IMR-90 (cell line): ENCODE results near the gene TPT1. TPM values are rescaled to one million over a fixed set of nuclear protein-coding genes. Genes with fewer than 3 reads are reported as not detected.
A peak's percentile ranks its signal among the peaks of the same experiment; 100 is the strongest.

Experiments used
- ATAC-seq: fragments of 200-7000 bp; cut with Tn5 transposase; 2 replicates; pipeline ENCODE4 v1.9.1; 2020; ENCODE audit warnings: low read depth, mild to moderate bottlenecking, moderate library complexity
- BruUV-seq: library from RNA; stranded (reverse); fragments of 400-500 nt; replicated peaks from 2 replicates; lab custom pipeline; 2021; lab: Mats Ljungman, UMichigan
- CTCF ChIA-PET: fragments of 300-600 bp; formaldehyde crosslinking; extraction: SDS; loops from one replicate; lab custom pipeline; 2021; ENCODE audit warnings: antibody characterized with exemption; lab: Yijun Ruan, JAX
- POLR2A ChIA-PET: fragments of 300-600 bp; sonication (Branson Sonifier 250); formaldehyde crosslinking; loops from one replicate; lab custom pipeline; 2022; ENCODE audit warnings: antibody characterized with exemption; ENCODE audit not compliant: unreplicated experiment; lab: Charles Lee
- DNase-seq: peaks from one replicate; pipeline ENCODE4 v3.0.0; 2013
- H2AFZ ChIP-seq: replicated peaks from 2 replicates; pipeline ENCODE3; 2013; ENCODE audit warnings: low read length, mild to moderate bottlenecking; ENCODE audit not compliant: poor library complexity
- H2AK5ac ChIP-seq: 2 replicates; pipeline ENCODE4 v1.6.1; 2013; ENCODE audit warnings: low read depth, low read length, inconsistent platforms
- H2AK9ac ChIP-seq: replicated peaks from 2 replicates; pipeline ENCODE3; 2013; ENCODE audit warnings: mild to moderate bottlenecking, low read depth, low read length, moderate library complexity; ENCODE audit not compliant: poor library complexity
- H2BK120ac ChIP-seq: 2 replicates; pipeline ENCODE4 v1.6.1; 2013; ENCODE audit warnings: low read depth, low read length, inconsistent platforms
- H2BK15ac ChIP-seq: 3 replicates; pipeline ENCODE4 v1.6.1; 2013; ENCODE audit warnings: low read depth, low read length, inconsistent platforms
- H2BK20ac ChIP-seq: 2 replicates; pipeline ENCODE4 v1.6.1; 2013; ENCODE audit warnings: low read depth, mild to moderate bottlenecking, inconsistent platforms, low read length, moderate library complexity
- H2BK5ac ChIP-seq: 2 replicates; pipeline ENCODE4 v1.6.1; 2013; ENCODE audit warnings: mild to moderate bottlenecking, low read depth, low read length, inconsistent platforms; ENCODE audit not compliant: poor library complexity, severe bottlenecking
- H3K14ac ChIP-seq: replicated peaks from 2 replicates; pipeline ENCODE4 v1.6.1; 2013; ENCODE audit warnings: low read depth, low read length, inconsistent platforms
- H3K18ac ChIP-seq: 2 replicates; pipeline ENCODE4 v1.6.1; 2013; ENCODE audit warnings: low read depth, low read length, control low read depth
- H3K23ac ChIP-seq: 2 replicates; pipeline ENCODE4 v1.6.1; 2013; ENCODE audit warnings: low read depth, low read length, inconsistent platforms
- H3K27ac ChIP-seq: 2 replicates; pipeline ENCODE4 v1.5.1; 2013; ENCODE audit warnings: mild to moderate bottlenecking, control low read depth, low read length; ENCODE audit not compliant: insufficient read depth
- H3K27me3 ChIP-seq: 2 replicates; pipeline ENCODE4 v1.6.1; 2013; ENCODE audit warnings: low read length; ENCODE audit not compliant: control insufficient read depth, insufficient read depth
- H3K36me3 ChIP-seq: 2 replicates; pipeline ENCODE4 v1.6.1; 2013; ENCODE audit warnings: low read length, mixed read lengths; ENCODE audit not compliant: control insufficient read depth, insufficient read depth
- H3K4ac ChIP-seq: 2 replicates; pipeline ENCODE4 v1.6.1; 2013; ENCODE audit warnings: low read depth, low read length, inconsistent platforms
- H3K4me1 ChIP-seq: 2 replicates; pipeline ENCODE4 v1.6.1; 2013; ENCODE audit warnings: low read length, mixed read lengths; ENCODE audit not compliant: control insufficient read depth, insufficient read depth
- H3K4me2 ChIP-seq: 2 replicates; pipeline ENCODE4 v1.6.1; 2013; ENCODE audit warnings: low read depth, mild to moderate bottlenecking, control low read depth, low read length, moderate library complexity
- H3K4me3 ChIP-seq: 2 replicates; pipeline ENCODE4 v1.5.1; 2013; ENCODE audit warnings: low read depth, mild to moderate bottlenecking, control low read depth, low read length, moderate library complexity; ENCODE audit not compliant: insufficient read depth
- H3K56ac ChIP-seq: 2 replicates; pipeline ENCODE4 v1.6.1; 2013; ENCODE audit warnings: low read length, inconsistent platforms; ENCODE audit not compliant: insufficient read depth; ENCODE audit errors: extremely low read depth
- H3K79me1 ChIP-seq, 2 experiments: 2 replicates each; pipeline ENCODE4 v1.6.1; 2013; ENCODE audit warnings: low read length in 2 of 2, inconsistent platforms in 1 of 2, low read depth in 1 of 2
- H3K9ac ChIP-seq: 2 replicates; pipeline ENCODE4 v1.6.1; 2013; ENCODE audit warnings: low read depth, low read length, control low read depth
- H3K9me1 ChIP-seq: 2 replicates; pipeline ENCODE4 v1.6.1; 2013; ENCODE audit warnings: low read length, inconsistent platforms; ENCODE audit not compliant: insufficient read depth
- H3K9me3 ChIP-seq: 2 replicates; pipeline ENCODE4 v1.6.1; 2013; ENCODE audit warnings: low read length; ENCODE audit not compliant: control insufficient read depth, insufficient read depth
- H4K20me1 ChIP-seq: 2 replicates; pipeline ENCODE4 v1.6.1; 2013; ENCODE audit warnings: low read length, inconsistent platforms; ENCODE audit not compliant: insufficient read depth
- H4K5ac ChIP-seq: 2 replicates; pipeline ENCODE4 v1.6.1; 2013; ENCODE audit warnings: mild to moderate bottlenecking, low read depth, low read length, control low read depth
- H4K8ac ChIP-seq, 2 experiments: 2 replicates each; pipeline ENCODE4 v1.6.1; 2013; ENCODE audit warnings: low read depth in 2 of 2, low read length in 2 of 2, control low read depth in 1 of 2, inconsistent platforms in 1 of 2
- H4K91ac ChIP-seq: 2 replicates; pipeline ENCODE4 v1.6.1; 2013; ENCODE audit warnings: low read depth, low read length, inconsistent platforms; ENCODE audit not compliant: insufficient read depth
- BHLHE40 ChIP-seq: fragments of 150-350 bp; IDR thresholded peaks from 2 replicates; pipeline ENCODE4 v1.6.1; 2016; ENCODE audit warnings: mild to moderate bottlenecking, low read depth, low read length
- MAFK ChIP-seq: IDR thresholded peaks from 2 replicates; pipeline ENCODE4 v1.6.1; 2012; ENCODE audit warnings: low read depth, low read length, improper control_type of control experiment
- MAZ ChIP-seq: IDR thresholded peaks from 2 replicates; pipeline ENCODE4 v1.6.1; 2012; ENCODE audit warnings: low read depth, mild to moderate bottlenecking, low read length, improper control_type of control experiment, moderate library complexity, borderline replicate concordance
- MXI1 ChIP-seq: IDR thresholded peaks from 2 replicates; pipeline ENCODE4 v1.6.1; 2012; ENCODE audit warnings: low read depth, mild to moderate bottlenecking, low read length, moderate library complexity, borderline replicate concordance
- NFE2L2 ChIP-seq: fragments of 150-350 bp; IDR thresholded peaks from 2 replicates; pipeline ENCODE4 v1.6.1; 2016; ENCODE audit warnings: low read depth, mild to moderate bottlenecking, low read length
- POLR2A ChIP-seq: IDR thresholded peaks from 2 replicates; pipeline ENCODE4 v1.6.1; 2012; ENCODE audit warnings: mild to moderate bottlenecking, low read depth, low read length
- RAD21 ChIP-seq: IDR thresholded peaks from 2 replicates; pipeline ENCODE4 v1.6.1; 2012; ENCODE audit warnings: low read length, improper control_type of control experiment
- RFX5 ChIP-seq: IDR thresholded peaks from 2 replicates; pipeline ENCODE4 v1.8.0; 2012; ENCODE audit warnings: low read depth, mild to moderate bottlenecking, low read length, moderate library complexity
- SMC3 ChIP-seq: fragments of 150-350 bp; IDR thresholded peaks from 2 replicates; pipeline ENCODE4 v1.6.1; 2016; ENCODE audit warnings: low read depth, mild to moderate bottlenecking, antibody characterized with exemption, low read length, moderate library complexity
- WGBS, 2 experiments: methylation state at CpG; one replicate each; pipeline versions ENCODE4 v1.1.5 to v1.1.7; 2013; ENCODE audit warnings: missing lambda C conversion rate in 2 of 2; ENCODE audit not compliant: insufficient read length in 1 of 2; ENCODE audit errors: extremely low coverage in 2 of 2; 5-methylcytosine and 5-hydroxymethylcytosine counted together
- dilution Hi-C: fragments of 300-500 bp; cut with HindIII; formaldehyde crosslinking; loops from one replicate; pipeline ENCODE4 v1.14.3; 2018; ENCODE audit warnings: low sequenced_read_pairs; ENCODE audit not compliant: unreplicated experiment
- in situ Hi-C: fragments of 300-500 bp; cut with MboI; formaldehyde crosslinking; loops from 3 replicates; pipeline ENCODE4 v1.14.3; 2019; ENCODE audit warnings: low sequenced_read_pairs, inconsistent platforms, mixed read lengths
- intact Hi-C: fragments of 100-400 bp; cut with micrococcal nuclease; formaldehyde crosslinking; loops from 2 replicates; pipeline ENCODE4 v1.10.0; 2022
- polyA plus RNA-seq, 3 experiments: library from polyadenylated mRNA; depleted of rRNA; stranded (reverse); fragments of >200 nt; gene quantifications; 2 replicates each; pipeline ENCODE4 v1.2.3, GENCODE V29; 2012; ENCODE audit warnings: low replicate concordance in 1 of 3
- total RNA-seq: library from RNA; depleted of rRNA; stranded (reverse); fragments of >200 nt; gene quantifications from 2 replicates; pipeline ENCODE4 v1.2.3, GENCODE V29; 2012
- TF ChIP-seq, protein P1 (sequence below): fragments of 150-350 bp; IDR thresholded peaks from 2 replicates; pipeline ENCODE4 v1.6.1; 2017; ENCODE audit warnings: mild to moderate bottlenecking, antibody characterized with exemption, low read length, low read depth
- TF ChIP-seq, protein P2 (sequence below): conservative IDR thresholded peaks from 2 replicates; pipeline ENCODE4 v1.5.1; 2012; ENCODE audit warnings: mild to moderate bottlenecking, low read depth, low read length, improper control_type of control experiment

TPT1 gene
- total and polyA plus RNA-seq, 2 of the 4 experiments (the other 2 are of a cell fraction): 1,663 to 2,665 TPM

DNA sequence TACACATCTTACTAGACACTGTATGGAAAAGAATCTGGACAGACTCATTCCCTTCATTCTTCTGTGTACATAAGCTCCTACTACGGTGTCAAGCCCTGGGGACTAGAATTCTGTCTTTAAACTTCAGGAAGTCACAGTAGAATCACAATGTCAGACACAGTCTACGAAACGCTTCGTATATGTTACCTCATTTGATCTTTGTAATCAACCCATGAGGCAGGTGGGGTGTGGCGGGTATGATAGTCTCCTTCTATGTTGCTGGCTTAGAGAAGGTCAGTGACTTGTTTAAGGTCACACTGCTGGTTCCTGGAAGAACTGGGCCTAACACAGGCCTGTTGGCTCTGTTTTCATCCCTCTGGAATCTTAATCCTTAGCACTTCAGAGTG is 32.2 kb upstream of the TPT1 start:
- no peak overlapping the region for H2AFZ ChIP-seq
- H3K36me3 ChIP-seq: peaks cover 6% of the 10 kb centered on the region; the same call in 1 of the 2 replicates
- intact Hi-C loops: loop anchor here (5.0 kb wide), 3 partner anchors 39 to 249 kb away; no protein-coding TSS in a partner anchor
- dilution Hi-C loops: no loop called here
- 100% methylated on average over 3 of the region's 5 CpGs; no CpG with 5 or more reads in 1 of the 2 experiments for WGBS, 2 experiments
- H3K56ac ChIP-seq: no peak overlapping the region
- no peak overlapping the region for H2AK9ac ChIP-seq
- H4K5ac ChIP-seq: no peak overlapping the region
- peak; percentile 9; the same call in 1 of the 2 replicates for ATAC-seq
- TF ChIP-seq, protein P1, sequence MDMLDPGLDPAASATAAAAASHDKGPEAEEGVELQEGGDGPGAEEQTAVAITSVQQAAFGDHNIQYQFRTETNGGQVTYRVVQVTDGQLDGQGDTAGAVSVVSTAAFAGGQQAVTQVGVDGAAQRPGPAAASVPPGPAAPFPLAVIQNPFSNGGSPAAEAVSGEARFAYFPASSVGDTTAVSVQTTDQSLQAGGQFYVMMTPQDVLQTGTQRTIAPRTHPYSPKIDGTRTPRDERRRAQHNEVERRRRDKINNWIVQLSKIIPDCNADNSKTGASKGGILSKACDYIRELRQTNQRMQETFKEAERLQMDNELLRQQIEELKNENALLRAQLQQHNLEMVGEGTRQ: no peak
- TF ChIP-seq MAFK: no peak
- TF ChIP-seq NFE2L2: no peak
- TF ChIP-seq SMC3: no peak
- no peak for TF ChIP-seq MAZ
- TF ChIP-seq, protein P2, sequence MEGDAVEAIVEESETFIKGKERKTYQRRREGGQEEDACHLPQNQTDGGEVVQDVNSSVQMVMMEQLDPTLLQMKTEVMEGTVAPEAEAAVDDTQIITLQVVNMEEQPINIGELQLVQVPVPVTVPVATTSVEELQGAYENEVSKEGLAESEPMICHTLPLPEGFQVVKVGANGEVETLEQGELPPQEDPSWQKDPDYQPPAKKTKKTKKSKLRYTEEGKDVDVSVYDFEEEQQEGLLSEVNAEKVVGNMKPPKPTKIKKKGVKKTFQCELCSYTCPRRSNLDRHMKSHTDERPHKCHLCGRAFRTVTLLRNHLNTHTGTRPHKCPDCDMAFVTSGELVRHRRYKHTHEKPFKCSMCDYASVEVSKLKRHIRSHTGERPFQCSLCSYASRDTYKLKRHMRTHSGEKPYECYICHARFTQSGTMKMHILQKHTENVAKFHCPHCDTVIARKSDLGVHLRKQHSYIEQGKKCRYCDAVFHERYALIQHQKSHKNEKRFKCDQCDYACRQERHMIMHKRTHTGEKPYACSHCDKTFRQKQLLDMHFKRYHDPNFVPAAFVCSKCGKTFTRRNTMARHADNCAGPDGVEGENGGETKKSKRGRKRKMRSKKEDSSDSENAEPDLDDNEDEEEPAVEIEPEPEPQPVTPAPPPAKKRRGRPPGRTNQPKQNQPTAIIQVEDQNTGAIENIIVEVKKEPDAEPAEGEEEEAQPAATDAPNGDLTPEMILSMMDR: no peak
- no peak for TF ChIP-seq RFX5
- TF ChIP-seq POLR2A: no peak
- no peak for TF ChIP-seq RAD21
- TF ChIP-seq MXI1: no peak
- no peak for TF ChIP-seq BHLHE40
- no TSS peak for BruUV-seq
- no peaks in the 10 kb centered on the region for H3K9me3 ChIP-seq
- no peak overlapping the region for H3K27ac ChIP-seq
- no peak overlapping the region for H3K4ac ChIP-seq
- peaks cover 12% of the 10 kb centered on the region for H3K4me1 ChIP-seq
- no peak overlapping the region for H2BK5ac ChIP-seq
- no peak overlapping the region for H4K8ac ChIP-seq
- peaks cover 2 to 16% of the 10 kb centered on the region in 2 experiments; a peak in 1 of 4 replicates for H3K79me1 ChIP-seq
- H3K4me2 ChIP-seq: no peak overlapping the region
- ChIA-PET CTCF (no interaction called here), POLR2A (no interaction called here)
- H3K9ac ChIP-seq: no peak overlapping the region
- peaks cover 6% of the 10 kb centered on the region; the same call in 1 of the 2 replicates for H3K9me1 ChIP-seq
- H3K14ac ChIP-seq: no peak overlapping the region
- no peaks in the 10 kb centered on the region for H4K20me1 ChIP-seq
- in situ Hi-C loops: loop anchor here (25.0 kb wide), 1 partner anchor 614 kb away; no protein-coding TSS in a partner anchor
- H3K4me3 ChIP-seq: no peak overlapping the region
- no peak for DNase-seq
- H3K27me3 ChIP-seq: no peaks in the 10 kb centered on the region
- no peak overlapping the region for H4K91ac ChIP-seq
- no peak overlapping the region for H3K23ac ChIP-seq
- H2BK15ac ChIP-seq: no peak overlapping the region
- H2BK120ac ChIP-seq: no peak overlapping the region
- H2AK5ac ChIP-seq: no peak overlapping the region
- no peak overlapping the region for H2BK20ac ChIP-seq
- no peak overlapping the region for H3K18ac ChIP-seq
